HEK293 (cell line): ENCODE data around the gene HOXD1.
A peak's percentile ranks its signal among the peaks of the same experiment; 100 is the strongest.

Experiments
- CTCF ChIA-PET: fragments of 350-600 bp; formaldehyde crosslinking; extraction: SDS; loops from one replicate; lab custom pipeline; 2021; ENCODE audit warnings: antibody characterized with exemption; lab: Yijun Ruan, JAX
- POLR2A ChIA-PET: fragments of 300-600 bp; formaldehyde crosslinking; extraction: SDS; loops from one replicate; lab custom pipeline; 2020; ENCODE audit warnings: antibody characterized with exemption, inconsistent platforms; lab: Yijun Ruan, JAX
- H3K27ac ChIP-seq: fragments of 200-500 bp; sonication (Bioruptor generic); 2 replicates; pipeline ENCODE4 v1.5.1; 2014; ENCODE audit warnings: low read depth, low read length, control low read depth, inconsistent platforms; ENCODE audit errors: extremely low read depth
- H3K36me3 ChIP-seq, 2 experiments: fragments of 200-500 bp in 1 of 2; sonication (Bioruptor generic) in 1 of 2; 1 replicate in 1 of 2; 2 replicates in 1 of 2; pipeline ENCODE4 v1.5.1; 2014 to 2017; ENCODE audit warnings: inconsistent platforms in 2 of 2, low read length in 2 of 2; ENCODE audit not compliant: control insufficient read depth in 2 of 2, insufficient read depth in 1 of 2
- H3K4me1 ChIP-seq: fragments of 200-500 bp; sonication (Bioruptor generic); 2 replicates; pipeline ENCODE4 v1.5.1; 2014; ENCODE audit warnings: mild to moderate bottlenecking, low read length, inconsistent platforms; ENCODE audit not compliant: control insufficient read depth, insufficient read depth
- H3K4me3 ChIP-seq: 2 replicates; pipeline ENCODE4 v1.5.1; 2011; ENCODE audit warnings: low read depth, mild to moderate bottlenecking, control low read depth, low read length, moderate library complexity
- H3K9me3 ChIP-seq: fragments of 200-500 bp; sonication (Bioruptor generic); 2 replicates; pipeline ENCODE4 v1.5.1; 2014; ENCODE audit warnings: low read depth, low read length, inconsistent platforms; ENCODE audit not compliant: control insufficient read depth, insufficient read depth
- KLF10 ChIP-seq: fragments of 450-650 bp; IDR thresholded peaks from 2 replicates; pipeline ENCODE4 v1.5.1; 2018; ENCODE audit warnings: missing biosample characterization, mild to moderate bottlenecking, missing genetic modification characterization
- REST ChIP-seq: fragments of 450-650 bp; formaldehyde crosslinking; IDR thresholded peaks from 2 replicates; pipeline ENCODE4 v1.5.1; 2016; ENCODE audit warnings: missing biosample characterization, missing genetic modification characterization
- SALL2 ChIP-seq: fragments of 450-650 bp; formaldehyde crosslinking; IDR thresholded peaks from 2 replicates; pipeline ENCODE4 v1.5.0; 2017; ENCODE audit warnings: missing biosample characterization, mild to moderate bottlenecking, missing genetic modification characterization, borderline replicate concordance
- SCRT1 ChIP-seq: fragments of 450-650 bp; formaldehyde crosslinking; IDR thresholded peaks from 2 replicates; pipeline ENCODE4 v1.5.1; 2016; ENCODE audit warnings: missing biosample characterization, missing genetic modification characterization, borderline replicate concordance
- SP7 ChIP-seq: fragments of 450-650 bp; formaldehyde crosslinking; IDR thresholded peaks from 2 replicates; pipeline ENCODE4 v1.5.1; 2016; ENCODE audit warnings: missing biosample characterization, missing genetic modification characterization
- YY1 ChIP-seq: fragments of 450-650 bp; formaldehyde crosslinking; IDR thresholded peaks from 2 replicates; pipeline ENCODE4 v1.5.1; 2018; ENCODE audit warnings: missing biosample characterization, missing genetic modification characterization
- YY2 ChIP-seq: fragments of 450-650 bp; formaldehyde crosslinking; IDR thresholded peaks from 2 replicates; pipeline ENCODE4 v1.5.1; 2016; ENCODE audit warnings: missing biosample characterization, missing genetic modification characterization
- ZBTB8A ChIP-seq: fragments of 450-650 bp; formaldehyde crosslinking; IDR thresholded peaks from 2 replicates; pipeline ENCODE4 v1.5.1; 2016; ENCODE audit warnings: missing biosample characterization, missing genetic modification characterization
- ZFHX2 ChIP-seq: fragments of 450-650 bp; formaldehyde crosslinking; conservative IDR thresholded peaks from 2 replicates; pipeline ENCODE4 v1.5.1; 2016; ENCODE audit warnings: missing biosample characterization, missing genetic modification characterization
- ZNF10 ChIP-seq: fragments of 450-650 bp; formaldehyde crosslinking; IDR thresholded peaks from 2 replicates; pipeline ENCODE4 v1.5.1; 2017; ENCODE audit warnings: missing biosample characterization, missing genetic modification characterization
- ZNF132 ChIP-seq: fragments of 450-650 bp; formaldehyde crosslinking; IDR thresholded peaks from 2 replicates; pipeline ENCODE4 v1.5.1; 2017; ENCODE audit warnings: missing biosample characterization, missing genetic modification characterization, borderline replicate concordance
- ZNF157 ChIP-seq: fragments of 450-650 bp; formaldehyde crosslinking; IDR thresholded peaks from 2 replicates; pipeline ENCODE4 v1.5.1; 2016; ENCODE audit warnings: missing biosample characterization, missing genetic modification characterization
- ZNF175 ChIP-seq: fragments of 450-650 bp; formaldehyde crosslinking; IDR thresholded peaks from 2 replicates; pipeline ENCODE4 v1.5.1; 2016; ENCODE audit warnings: missing biosample characterization, missing genetic modification characterization
- ZNF248 ChIP-seq: fragments of 450-650 bp; formaldehyde crosslinking; IDR thresholded peaks from 2 replicates; pipeline ENCODE4 v1.5.1; 2017; ENCODE audit warnings: missing biosample characterization, missing genetic modification characterization
- ZNF335 ChIP-seq: fragments of 450-650 bp; formaldehyde crosslinking; conservative IDR thresholded peaks from 2 replicates; pipeline ENCODE4 v1.5.1; 2016; ENCODE audit warnings: missing biosample characterization, missing genetic modification characterization
- ZNF555 ChIP-seq: fragments of 450-650 bp; formaldehyde crosslinking; conservative IDR thresholded peaks from 2 replicates; pipeline ENCODE4 v1.5.1; 2017; ENCODE audit warnings: missing biosample characterization, mild to moderate bottlenecking, missing genetic modification characterization, inconsistent platforms
- ZNF701 ChIP-seq: fragments of 450-650 bp; formaldehyde crosslinking; IDR thresholded peaks from 2 replicates; pipeline ENCODE4 v1.5.1; 2016; ENCODE audit warnings: missing biosample characterization, missing genetic modification characterization
- ZNF768 ChIP-seq: fragments of 450-650 bp; formaldehyde crosslinking; IDR thresholded peaks from 2 replicates; pipeline ENCODE4 v1.5.1; 2018; ENCODE audit warnings: missing biosample characterization, mild to moderate bottlenecking, missing genetic modification characterization
- TF ChIP-seq, protein P1 (sequence below): fragments of 450-650 bp; formaldehyde crosslinking; IDR thresholded peaks from 2 replicates; pipeline ENCODE4 v1.5.1; 2017; ENCODE audit warnings: missing biosample characterization, mild to moderate bottlenecking, missing genetic modification characterization, moderate library complexity

Gene HOXD1

DNA sequence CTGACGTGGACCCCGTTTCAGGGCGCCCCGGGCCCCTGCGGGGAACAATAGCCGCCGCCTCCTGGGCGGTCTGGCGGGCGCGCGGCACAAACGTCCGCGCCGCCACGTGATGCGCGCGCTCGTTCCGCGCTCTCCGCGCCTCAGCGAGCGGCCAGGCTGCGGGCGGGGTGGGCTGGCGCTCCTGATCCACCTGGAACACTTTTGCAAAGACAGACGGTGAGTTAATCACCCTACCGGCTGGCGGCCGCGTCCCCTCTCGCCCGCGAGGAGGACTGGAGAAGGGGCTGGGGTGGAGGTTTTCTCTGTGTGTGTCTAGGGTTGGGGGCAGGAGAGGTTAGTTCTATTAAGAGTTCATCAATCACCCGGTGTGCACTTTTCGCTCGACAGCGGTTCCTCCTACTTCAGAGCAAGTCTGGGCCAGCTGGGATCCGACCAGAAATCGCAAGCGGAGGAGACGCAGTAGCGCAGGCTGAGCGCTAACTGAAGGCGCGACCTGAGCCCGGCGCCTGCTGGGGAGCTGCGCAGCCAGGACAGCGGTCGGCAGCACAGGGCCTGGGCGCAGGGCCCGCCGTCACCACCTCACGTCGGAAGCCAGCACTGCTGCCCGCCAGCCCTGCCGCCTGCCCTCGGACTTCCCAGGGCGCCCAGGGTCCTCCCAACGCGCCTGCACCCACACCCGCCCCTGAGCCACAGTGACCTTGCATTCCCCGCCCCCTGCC is 10.3 kb upstream of the HOXD1 start (continued):
- TF ChIP-seq, protein P1, sequence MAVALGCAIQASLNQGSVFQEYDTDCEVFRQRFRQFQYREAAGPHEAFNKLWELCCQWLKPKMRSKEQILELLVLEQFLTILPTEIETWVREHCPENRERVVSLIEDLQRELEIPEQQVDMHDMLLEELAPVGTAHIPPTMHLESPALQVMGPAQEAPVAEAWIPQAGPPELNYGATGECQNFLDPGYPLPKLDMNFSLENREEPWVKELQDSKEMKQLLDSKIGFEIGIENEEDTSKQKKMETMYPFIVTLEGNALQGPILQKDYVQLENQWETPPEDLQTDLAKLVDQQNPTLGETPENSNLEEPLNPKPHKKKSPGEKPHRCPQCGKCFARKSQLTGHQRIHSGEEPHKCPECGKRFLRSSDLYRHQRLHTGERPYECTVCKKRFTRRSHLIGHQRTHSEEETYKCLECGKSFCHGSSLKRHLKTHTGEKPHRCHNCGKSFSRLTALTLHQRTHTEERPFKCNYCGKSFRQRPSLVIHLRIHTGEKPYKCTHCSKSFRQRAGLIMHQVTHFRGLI (tag by site-specific recombination): no peak
- TF ChIP-seq ZNF248 (tag by site-specific recombination): no peak
- peak; percentile 58 for TF ChIP-seq ZBTB8A
- TF ChIP-seq ZNF768: no peak
- 0 out of 2 replicates have a peak, but pooled peaks have one; percentile 35 for TF ChIP-seq ZFHX2 (tag by site-specific recombination)
- TF ChIP-seq ZNF701 (tag by site-specific recombination): no peak
- no peak for TF ChIP-seq ZNF157 (tag by site-specific recombination)
- peak; percentile 31; the same call in 1 of the 2 replicates for TF ChIP-seq ZNF335 (tag by site-specific recombination)

GRCh38 chr2:176178757-176179295 is 9.6 kb upstream of the HOXD1 start:
- ChIA-PET CTCF (interaction anchor here (0.9 kb wide), 1 partner anchor 10 kb away, joined by 3 read pairs; the partner anchor contains the start of gene HOXD1), POLR2A (interaction anchor here (1.6 kb wide), 1 partner anchor 9 kb away, joined by 4 read pairs; the partner anchor contains the start of gene HOXD1)
- peaks cover 4% of the 10 kb centered on the region; the same call in 1 of the 2 replicates for H3K4me1 ChIP-seq
- H3K27ac ChIP-seq: peak overlapping the region; percentile 69; the same call in 1 of the 2 replicates
- TF ChIP-seq ZNF132 (tag by site-specific recombination) (no peak), ZNF555 (no peak), REST (tag by site-specific recombination) (no peak), SP7 (tag by site-specific recombination) (0 out of 2 replicates have a peak, but pooled peaks have one; percentile 11), KLF10 (tag by site-specific recombination) (0 out of 2 replicates have a peak, but pooled peaks have one; percentile 11)
- H3K4me3 ChIP-seq: no peak overlapping the region
- H3K9me3 ChIP-seq: no peaks in the 10 kb centered on the region
- H3K36me3 ChIP-seq: peaks cover 0 to 11% of the 10 kb centered on the region in 2 experiments; a peak in 1 of 3 replicates

- TF ChIP-seq SCRT1 (tag by site-specific recombination): no peak
- TF ChIP-seq SALL2 (tag by site-specific recombination): no peak
- no peak for TF ChIP-seq YY2 (tag by site-specific recombination)
- TF ChIP-seq YY1 (tag by site-specific recombination): no peak
- no peak for TF ChIP-seq ZNF10 (tag by site-specific recombination)
- TF ChIP-seq ZNF175: no peak
- TF ChIP-seq, all 188 proteins: peak for 0
- no peak overlapping the region for H3K4me3 ChIP-seq
- POLR2A ChIA-PET: no interaction called here
- peaks cover 4% of the 10 kb centered on the region; the same call in 1 of the 2 replicates for H3K4me1 ChIP-seq
- CTCF ChIA-PET: interaction anchor here (0.6 kb wide), 1 partner anchor 105 kb away, joined by 3 read pairs; no protein-coding TSS in a partner anchor
- H3K27ac ChIP-seq: no peak overlapping the region
- H3K36me3 ChIP-seq: peaks cover 0 to 6% of the 10 kb centered on the region in 2 experiments; a peak in 1 of 3 replicates
- H3K9me3 ChIP-seq: no peaks in the 10 kb centered on the region
Observed at GRCh38 chr2:176181551-176181950, 6.9 kb upstream of the HOXD1 start.
